Nephron progenitor cell (in vitro differentiated cells): ENCODE data around the gene GAS1.

ENCODE experiments used
- DNase-seq: peaks from one replicate; pipeline ENCODE4 v3.0.0; 2021
- H3K27ac Mint-ChIP-seq: 2 replicates; pipeline ENCODE4 v1.8.0; 2021; ENCODE audit warnings: mild to moderate bottlenecking, moderate library complexity, mixed read lengths
- H3K27me3 Mint-ChIP-seq: 2 replicates; pipeline ENCODE4 v1.8.0; 2021; ENCODE audit warnings: mild to moderate bottlenecking, low read depth, mixed read lengths; ENCODE audit not compliant: poor library complexity
- H3K36me3 Mint-ChIP-seq: 2 replicates; pipeline ENCODE4 v1.8.0; 2021; ENCODE audit warnings: low read depth, mixed read lengths
- H3K4me1 Mint-ChIP-seq: 2 replicates; pipeline ENCODE4 v1.8.0; 2021; ENCODE audit warnings: mixed read lengths
- H3K4me3 Mint-ChIP-seq: 2 replicates; pipeline ENCODE4 v1.8.0; 2021; ENCODE audit warnings: mild to moderate bottlenecking, moderate library complexity, mixed read lengths
- H3K9me3 Mint-ChIP-seq: 2 replicates; pipeline ENCODE4 v1.8.0; 2021; ENCODE audit warnings: mild to moderate bottlenecking, moderate library complexity, mixed read lengths
- CTCF ChIP-seq: fragments of 200-600 bp; sonication (generic); IDR thresholded peaks from 2 replicates; pipeline ENCODE4 v1.5.0; 2021; ENCODE audit warnings: antibody characterized with exemption

The GAS1 gene

GRCh38 chr9:86902586-86902985 lies 44.7 kb downstream of the GAS1 start:
- Mint-ChIP-seq H3K27me3 (peaks cover 15% of the 10 kb centered on the region), H3K4me3 (peak overlapping the region; percentile 75), H3K9me3 (peaks cover 22% of the 10 kb centered on the region), H3K27ac (peak overlapping the region; percentile 96), H3K36me3 (peaks cover 12% of the 10 kb centered on the region), H3K4me1 (peaks cover 77% of the 10 kb centered on the region)
- TF ChIP-seq CTCF, result no peak
- DNase-seq, result peak; percentile 59

DNA sequence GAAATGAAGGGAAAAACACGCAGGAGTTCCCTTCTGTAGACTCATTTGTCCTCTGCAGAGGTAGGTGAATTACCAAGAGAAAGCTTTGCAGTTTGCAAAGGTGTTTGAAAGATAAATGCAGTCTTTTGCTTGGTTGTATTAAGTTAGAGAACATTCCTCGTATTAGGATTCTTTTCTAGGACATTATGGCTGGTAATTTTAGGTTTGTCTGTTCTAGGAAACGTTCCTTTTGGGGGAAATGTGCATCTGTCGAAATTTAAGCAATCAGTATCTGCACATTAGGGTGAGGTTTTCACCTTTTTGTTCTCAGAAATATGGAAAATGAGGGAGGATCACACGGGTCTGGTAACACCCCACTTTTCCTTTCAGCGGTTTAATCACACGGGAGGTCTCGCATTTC lies 45.1 kb downstream of the GAS1 start:
- DNase-seq, result no peak
- H3K4me3 Mint-ChIP-seq, result peak overlapping the region; percentile 75
- H3K4me1 Mint-ChIP-seq, result peaks cover 74% of the 10 kb centered on the region
- H3K9me3 Mint-ChIP-seq, result peaks cover 18% of the 10 kb centered on the region
- H3K27me3 Mint-ChIP-seq, result peaks cover 15% of the 10 kb centered on the region
- H3K27ac Mint-ChIP-seq, result peak overlapping the region; percentile 21
- no peak for TF ChIP-seq CTCF
- peaks cover 8% of the 10 kb centered on the region for H3K36me3 Mint-ChIP-seq

- H3K36me3 Mint-ChIP-seq, result peaks cover under 1% of the 10 kb centered on the region
- H3K27me3 Mint-ChIP-seq, result peaks cover 15% of the 10 kb centered on the region
- H3K4me1 Mint-ChIP-seq, result peaks cover 72% of the 10 kb centered on the region
- no peak for TF ChIP-seq CTCF
- no peak overlapping the region for H3K4me3 Mint-ChIP-seq
- no peak overlapping the region for H3K27ac Mint-ChIP-seq
- no peak for DNase-seq
- peaks cover 12% of the 10 kb centered on the region for H3K9me3 Mint-ChIP-seq
These were observed 45.8 kb downstream of the GAS1 start for GRCh38 chr9:86901511-86901910.
